ENCODE results near the gene C16orf78. TPM values are rescaled to one million over a fixed set of nuclear protein-coding genes. Genes with fewer than 3 reads are reported as not detected.

C16orf78 gene
- polyA plus RNA-seq, 4 donors = not detected

DNA sequence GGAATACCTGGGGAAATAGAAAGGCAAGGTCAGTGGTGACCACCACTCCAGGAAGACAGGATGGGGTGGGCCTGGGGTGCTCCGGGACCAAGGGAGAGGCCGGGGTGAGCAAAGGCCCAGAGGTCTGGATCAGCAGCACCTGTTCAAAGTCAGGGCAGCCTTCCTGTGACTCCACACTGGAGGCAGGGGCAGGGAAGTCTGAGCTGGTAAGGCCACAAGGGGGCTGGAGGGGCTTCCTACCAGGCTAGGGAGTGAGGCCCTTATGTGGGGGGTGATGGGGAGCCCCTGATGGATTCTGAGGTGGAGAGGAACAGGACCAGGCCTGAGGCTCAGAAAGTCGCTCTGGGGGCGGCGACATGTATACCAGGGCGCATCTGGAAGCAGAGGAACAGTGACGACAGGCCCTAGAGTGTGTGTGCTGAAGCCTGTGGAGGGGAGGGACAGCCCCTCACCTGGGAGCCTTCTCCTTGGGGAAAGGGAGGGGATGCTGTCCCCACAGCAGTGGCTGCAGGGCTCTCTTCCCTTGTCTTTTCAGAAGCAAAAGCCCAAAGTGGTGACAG, 3.7 kb downstream of the C16orf78 start:
- no peak for DNase-seq (ENCODE audit: low read depth in 4 of 4, low spot score in 3 of 4)

GRCh38 chr16:49378238-49378637, 4.6 kb downstream of the C16orf78 start:
- no peak for DNase-seq (ENCODE audit: low read depth in 4 of 4, low spot score in 3 of 4)

- DNase-seq (ENCODE audit: low read depth in 4 of 4, low spot score in 3 of 4) = no peak
Observed at GRCh38 chr16:49378816-49379215, 5.2 kb downstream of the C16orf78 start.

GRCh38 chr16:49382916-49383315, 9.3 kb downstream of the C16orf78 start:
- DNase-seq (ENCODE audit: low read depth in 4 of 4, low spot score in 3 of 4) = no peak

- DNase-seq (ENCODE audit: low read depth in 4 of 4, low spot score in 3 of 4) = no peak
Observed at GRCh38 chr16:49395021-49395420, 21.4 kb downstream of the C16orf78 start.

DNA sequence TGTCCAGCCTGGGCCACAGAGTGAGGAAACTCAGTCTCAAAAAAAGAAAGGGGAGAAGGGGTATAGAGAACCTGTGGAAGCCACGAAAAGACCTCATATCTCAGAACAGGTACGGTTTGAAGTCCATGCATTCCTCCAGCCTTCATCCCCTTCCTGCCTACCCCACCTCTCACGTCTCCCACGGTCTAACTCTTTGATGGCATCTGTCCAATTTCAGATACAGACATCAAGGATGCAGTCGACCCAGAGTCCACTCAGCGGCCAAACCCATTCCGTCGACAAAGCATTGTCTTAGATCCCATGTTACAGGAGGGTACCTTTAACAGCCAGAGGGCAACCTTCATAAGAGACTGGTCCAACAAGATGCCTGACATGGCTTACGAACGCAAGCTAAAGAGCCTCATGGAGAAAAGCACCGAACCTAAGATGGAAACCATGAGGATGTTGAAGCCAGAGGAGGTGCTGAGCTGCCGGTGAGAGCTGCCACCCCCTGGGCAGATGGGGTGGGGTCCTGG, 22.7 kb downstream of the C16orf78 start:
- DNase-seq (ENCODE audit: low read depth in 4 of 4, low spot score in 3 of 4) = no peak

DNA sequence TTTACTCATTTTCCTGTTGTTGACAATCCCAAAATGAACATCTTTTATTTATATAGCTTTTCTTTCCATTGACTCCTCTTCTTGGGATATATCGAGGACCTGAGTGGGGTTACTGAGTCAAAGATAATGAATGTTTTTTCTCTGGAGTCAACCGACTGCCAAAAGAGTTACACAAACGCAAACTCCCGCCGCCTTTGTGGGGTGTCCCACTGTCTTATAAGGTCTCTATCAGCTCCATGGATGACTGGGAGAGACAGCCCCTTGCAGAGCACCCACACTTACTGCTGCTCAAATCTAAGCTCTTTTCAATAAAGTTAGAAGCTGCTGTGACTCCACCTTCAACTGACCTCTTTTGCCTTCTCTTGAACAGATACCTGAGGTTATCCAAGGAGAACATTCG, 25.2 kb downstream of the C16orf78 start:
- no peak for DNase-seq (ENCODE audit: low read depth in 4 of 4, low spot score in 3 of 4)

GRCh38 chr16:49399594-49400364, 26.2 kb downstream of the C16orf78 start:
- no peak for DNase-seq (ENCODE audit: low read depth in 4 of 4, low spot score in 3 of 4)

DNA sequence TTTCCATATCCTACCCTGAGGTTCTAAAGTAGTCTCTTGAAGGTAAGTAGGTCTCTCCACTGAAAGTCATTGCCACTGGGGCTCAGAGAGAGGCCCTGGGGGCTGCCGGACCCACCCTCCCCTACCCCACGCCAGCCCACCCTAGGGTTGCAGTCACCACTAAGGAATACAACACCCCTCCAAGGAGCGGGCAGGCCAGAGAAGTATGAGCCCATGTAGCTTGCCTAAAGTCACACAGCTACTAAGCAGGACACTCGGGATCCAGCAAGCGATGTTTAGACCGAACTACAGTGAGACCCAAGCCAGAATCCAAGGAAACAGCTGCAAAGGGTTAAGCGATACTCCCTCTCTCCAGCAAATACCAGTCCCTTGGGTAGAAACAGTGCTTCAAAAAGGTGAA, 27.0 kb downstream of the C16orf78 start:
- no peak for DNase-seq (ENCODE audit: low read depth in 4 of 4, low spot score in 3 of 4)

DNA sequence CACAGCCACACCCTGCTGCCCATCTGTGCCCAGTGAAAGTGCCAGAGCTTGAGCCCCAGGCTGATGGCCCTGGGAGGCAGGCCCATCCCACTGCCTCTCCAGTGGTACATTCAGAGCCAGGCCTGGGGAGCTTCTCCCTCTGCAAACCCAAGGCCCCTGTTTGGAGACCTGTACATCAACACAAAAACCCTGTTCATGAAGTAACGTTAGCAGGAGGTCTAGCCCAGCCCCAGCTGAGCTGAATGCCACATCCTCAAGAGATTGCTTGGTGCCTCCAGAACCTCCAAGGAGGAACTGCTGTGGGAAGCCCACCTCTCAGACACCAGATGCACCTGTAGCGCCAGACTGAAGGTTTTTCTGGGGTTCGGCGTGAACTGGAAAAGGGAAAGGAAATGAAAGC, 31.5 kb downstream of the C16orf78 start:
- no peak for DNase-seq (ENCODE audit: low read depth in 4 of 4, low spot score in 3 of 4)

GRCh38 chr16:49405530-49405929, 31.9 kb downstream of the C16orf78 start:
- DNase-seq (ENCODE audit: low read depth in 4 of 4, low spot score in 3 of 4) = no peak

GRCh38 chr16:49407873-49408550, 34.4 kb downstream of the C16orf78 start:
- DNase-seq (ENCODE audit: low read depth in 4 of 4, low spot score in 3 of 4) = peak; percentile 79 to 88 (median 84)

DNA sequence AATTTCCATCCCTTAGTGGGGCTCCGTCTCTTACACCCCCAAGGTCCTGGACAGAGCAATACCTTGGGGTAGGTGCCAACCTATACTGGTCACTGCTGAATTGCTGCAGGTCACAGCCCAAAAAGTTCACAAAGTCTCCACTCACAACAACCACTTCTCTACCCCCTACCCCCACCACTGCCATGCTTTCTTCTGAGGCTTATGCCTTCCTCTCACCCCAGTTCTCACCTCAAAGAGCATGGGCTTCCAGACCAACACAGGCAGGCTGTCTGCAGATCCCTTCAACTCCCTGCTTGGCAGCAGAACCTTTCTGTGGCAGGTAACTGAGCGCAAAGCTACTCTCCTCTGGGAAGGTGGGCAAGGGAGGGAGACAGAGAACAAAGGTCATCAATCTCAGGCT, 35.5 kb downstream of the C16orf78 start:
- DNase-seq (ENCODE audit: low read depth in 4 of 4, low spot score in 3 of 4) = no peak

- DNase-seq (ENCODE audit: low read depth in 4 of 4, low spot score in 3 of 4) = no peak
Observed at GRCh38 chr16:49410226-49410625, 36.6 kb downstream of the C16orf78 start.

GRCh38 chr16:49411121-49411970, 37.7 kb downstream of the C16orf78 start:
- DNase-seq (ENCODE audit: low read depth in 4 of 4, low spot score in 3 of 4) = no peak

DNA sequence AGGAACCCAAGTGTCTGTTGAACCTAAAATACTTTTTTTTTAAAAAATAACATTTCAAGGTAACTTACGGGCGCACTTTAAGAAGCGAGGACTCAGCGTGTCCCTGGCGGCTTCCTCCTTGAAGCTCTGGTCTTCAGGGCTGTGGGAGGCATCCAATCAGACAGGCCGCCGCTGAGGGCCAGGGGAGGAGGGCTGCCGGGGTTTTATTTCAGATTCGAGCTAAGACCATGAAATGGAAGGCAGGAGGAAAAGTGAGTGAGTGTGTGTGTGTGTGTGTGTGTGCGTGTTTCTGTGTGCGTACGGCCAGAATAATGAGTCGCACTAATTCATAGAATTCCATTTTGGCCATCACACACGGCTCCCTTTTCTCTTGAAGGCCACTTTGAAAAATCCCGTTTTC, 41.1 kb downstream of the C16orf78 start:
- DNase-seq (ENCODE audit: low read depth in 4 of 4, low spot score in 3 of 4) = peak in 1 of 4 donors; percentile 15

- DNase-seq (ENCODE audit: low read depth in 4 of 4, low spot score in 3 of 4) = no peak
Observed at GRCh38 chr16:49415083-49415482, 41.5 kb downstream of the C16orf78 start.

GRCh38 chr16:49416001-49416675, 42.5 kb downstream of the C16orf78 start:
- DNase-seq (ENCODE audit: low read depth in 4 of 4, low spot score in 3 of 4) = no peak

DNA sequence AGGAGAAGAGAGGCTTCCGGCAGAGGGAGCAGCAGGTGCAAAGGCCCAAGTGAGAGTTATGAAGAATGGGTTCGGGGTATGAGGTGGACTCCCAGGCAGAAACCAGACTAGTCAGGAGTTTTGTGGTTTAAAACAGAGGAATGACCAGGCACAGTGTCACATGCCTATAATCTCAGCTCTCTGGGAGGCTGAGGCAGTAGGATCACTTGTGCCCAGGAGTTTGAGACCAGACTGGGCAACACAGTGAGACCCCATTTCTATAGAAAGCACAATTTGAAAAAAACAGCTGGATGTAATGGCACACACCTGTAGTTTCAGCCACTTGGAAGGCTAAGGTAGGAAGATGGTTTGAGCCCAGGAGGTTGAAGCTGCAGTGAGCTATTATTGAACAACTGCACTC, 43.8 kb downstream of the C16orf78 start:
- no peak for DNase-seq (ENCODE audit: low read depth in 4 of 4, low spot score in 3 of 4)

DNA sequence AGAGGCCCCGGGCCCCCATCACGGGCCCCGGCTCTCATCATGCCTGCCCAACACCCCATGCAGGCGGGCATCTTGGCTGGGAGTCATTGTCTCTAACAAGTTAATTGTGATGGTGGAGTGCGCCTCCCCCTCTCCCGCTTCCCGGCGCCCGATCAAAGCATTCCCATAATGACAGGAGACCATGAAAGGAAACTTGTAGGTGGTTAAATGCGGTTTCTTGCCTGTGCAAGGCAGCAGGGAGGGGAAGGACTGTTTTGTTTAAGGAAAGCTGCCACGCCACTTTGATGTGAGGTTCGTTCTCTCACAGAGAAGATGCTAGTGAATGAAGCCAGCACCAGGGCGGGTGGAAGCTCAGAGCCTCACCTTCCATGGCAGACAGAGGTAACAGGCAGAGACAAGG, 45.4 kb downstream of the C16orf78 start:
- DNase-seq (ENCODE audit: low read depth in 4 of 4, low spot score in 3 of 4) = peak in 1 of 4 donors; percentile 25
